NK-92 (cell line): ENCODE data around the gene CD36.
"Not testable (repeated sequence)": the region's sequence is repeated elsewhere in the genome, so short reads cannot be mapped to it uniquely, and the experiment has no call there.

Experiments
- DNase-seq: peaks from one replicate; lab custom pipeline; 2025; ENCODE audit not compliant: unreplicated experiment; lab: John Stamatoyannopoulos, UW

Gene CD36

GRCh38 chr7:80649011-80649410 is 10.6 kb downstream of the CD36 start:
- no peak for DNase-seq

- no peak for DNase-seq
Observed at GRCh38 chr7:80650030-80650429, 11.6 kb downstream of the CD36 start.

GRCh38 chr7:80651471-80651870 is 13.0 kb downstream of the CD36 start:
- no peak for DNase-seq

- DNase-seq, result no peak
Observed at GRCh38 chr7:80653244-80653643, 14.8 kb downstream of the CD36 start.

GRCh38 chr7:80654887-80655340 is 16.5 kb downstream of the CD36 start:
- DNase-seq, result no peak

GRCh38 chr7:80656029-80656428 is 17.6 kb downstream of the CD36 start:
- no peak for DNase-seq

GRCh38 chr7:80659120-80660055 is 20.9 kb downstream of the CD36 start:
- no peak for DNase-seq

GRCh38 chr7:80660939-80661338 is 22.5 kb downstream of the CD36 start:
- DNase-seq, result no peak

- no peak for DNase-seq
Observed at GRCh38 chr7:80661729-80662128, 23.3 kb downstream of the CD36 start.

- DNase-seq, result no peak
Observed at GRCh38 chr7:80662252-80662651, 23.8 kb downstream of the CD36 start.

GRCh38 chr7:80665526-80665925 is 27.1 kb downstream of the CD36 start:
- no peak for DNase-seq

- DNase-seq, result no peak
Observed at GRCh38 chr7:80666376-80666775, 27.9 kb downstream of the CD36 start.

- not testable (repeated sequence) for DNase-seq
Observed at GRCh38 chr7:80669367-80669766, 30.9 kb downstream of the CD36 start.

- no peak for DNase-seq
Observed at GRCh38 chr7:80671744-80672143, 33.3 kb downstream of the CD36 start.

- DNase-seq, result no peak
Observed at GRCh38 chr7:80675090-80675489, 36.6 kb downstream of the CD36 start.

GRCh38 chr7:80676404-80676803 is 38.0 kb downstream of the CD36 start:
- no peak for DNase-seq

GRCh38 chr7:80677629-80678028 is 39.2 kb downstream of the CD36 start:
- no peak for DNase-seq

GRCh38 chr7:80678707-80679106 is 40.3 kb downstream of the CD36 start:
- no peak for DNase-seq

- DNase-seq, result no peak
Observed at GRCh38 chr7:80679921-80680907, 41.8 kb downstream of the CD36 start.

- DNase-seq, result no peak
Observed at GRCh38 chr7:80681272-80681885, 42.9 kb downstream of the CD36 start.

- DNase-seq, result no peak
Observed at GRCh38 chr7:80682744-80683143, 44.3 kb downstream of the CD36 start.
